HEK293T (cell line): ENCODE results near the gene TOB1.

Experiments used
- ELF4 ChIP-seq: fragments of 450-650 bp; IDR thresholded peaks from 2 replicates; pipeline ENCODE4 v1.6.1; 2017; ENCODE audit warnings: antibody characterized with exemption
- HDGF ChIP-seq: fragments of 450-650 bp; IDR thresholded peaks from 2 replicates; pipeline ENCODE4 v1.6.1; 2017; ENCODE audit warnings: antibody characterized with exemption, borderline replicate concordance
- ZNF384 ChIP-seq: fragments of 450-650 bp; IDR thresholded peaks from 2 replicates; pipeline ENCODE4 v1.6.1; 2016
- TF ChIP-seq, protein P1 (sequence below): fragments of 450-650 bp; IDR thresholded peaks from 2 replicates; pipeline ENCODE4 v1.6.1; 2016

- TF ChIP-seq, protein P1, sequence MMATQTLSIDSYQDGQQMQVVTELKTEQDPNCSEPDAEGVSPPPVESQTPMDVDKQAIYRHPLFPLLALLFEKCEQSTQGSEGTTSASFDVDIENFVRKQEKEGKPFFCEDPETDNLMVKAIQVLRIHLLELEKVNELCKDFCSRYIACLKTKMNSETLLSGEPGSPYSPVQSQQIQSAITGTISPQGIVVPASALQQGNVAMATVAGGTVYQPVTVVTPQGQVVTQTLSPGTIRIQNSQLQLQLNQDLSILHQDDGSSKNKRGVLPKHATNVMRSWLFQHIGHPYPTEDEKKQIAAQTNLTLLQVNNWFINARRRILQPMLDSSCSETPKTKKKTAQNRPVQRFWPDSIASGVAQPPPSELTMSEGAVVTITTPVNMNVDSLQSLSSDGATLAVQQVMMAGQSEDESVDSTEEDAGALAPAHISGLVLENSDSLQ, result no peak
- no peak for TF ChIP-seq ELF4
- no peak for TF ChIP-seq HDGF
- TF ChIP-seq ZNF384, result no peak
These were observed 37.7 kb upstream of the TOB1 start for GRCh38 chr17:50903604-50904517.
